OCI-LY1 (cell line): Measurements from ENCODE around the gene ANKRD33B.

Source experiments
- EZH2 ChIP-seq: fragments of 200-600 bp; sonication (generic), shearing (Covaris generic); IDR thresholded peaks from 2 replicates; pipeline ENCODE4 v1.8.0; 2017; ENCODE audit warnings: borderline replicate concordance, mixed run types, mild to moderate bottlenecking, antibody characterized with exemption, low read length, moderate library complexity, mixed read lengths
- TF ChIP-seq, protein P1 (sequence below): fragments of 200-600 bp; sonication (generic), shearing (Covaris generic); IDR thresholded peaks from 2 replicates; pipeline ENCODE4 v1.5.1; 2017; ENCODE audit warnings: mild to moderate bottlenecking, antibody characterized with exemption, low read length, moderate library complexity, mixed read lengths

DNA sequence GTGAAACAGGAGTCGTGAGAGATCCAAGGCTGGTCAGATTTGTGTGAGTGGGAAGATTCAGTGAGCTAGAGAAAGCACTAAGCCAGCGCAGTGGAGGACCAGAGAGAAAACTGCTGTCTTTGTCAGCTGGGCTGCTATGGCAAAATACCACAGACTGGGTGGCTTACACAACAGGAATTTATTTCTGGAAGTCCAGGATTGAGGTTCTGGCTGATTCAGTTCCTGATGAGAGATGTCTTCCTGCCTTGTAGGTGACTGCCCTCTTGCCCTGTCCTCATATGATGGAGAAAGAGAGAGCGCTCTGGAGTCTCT is 24.2 kb upstream of the ANKRD33B start:
- TF ChIP-seq, protein P1, sequence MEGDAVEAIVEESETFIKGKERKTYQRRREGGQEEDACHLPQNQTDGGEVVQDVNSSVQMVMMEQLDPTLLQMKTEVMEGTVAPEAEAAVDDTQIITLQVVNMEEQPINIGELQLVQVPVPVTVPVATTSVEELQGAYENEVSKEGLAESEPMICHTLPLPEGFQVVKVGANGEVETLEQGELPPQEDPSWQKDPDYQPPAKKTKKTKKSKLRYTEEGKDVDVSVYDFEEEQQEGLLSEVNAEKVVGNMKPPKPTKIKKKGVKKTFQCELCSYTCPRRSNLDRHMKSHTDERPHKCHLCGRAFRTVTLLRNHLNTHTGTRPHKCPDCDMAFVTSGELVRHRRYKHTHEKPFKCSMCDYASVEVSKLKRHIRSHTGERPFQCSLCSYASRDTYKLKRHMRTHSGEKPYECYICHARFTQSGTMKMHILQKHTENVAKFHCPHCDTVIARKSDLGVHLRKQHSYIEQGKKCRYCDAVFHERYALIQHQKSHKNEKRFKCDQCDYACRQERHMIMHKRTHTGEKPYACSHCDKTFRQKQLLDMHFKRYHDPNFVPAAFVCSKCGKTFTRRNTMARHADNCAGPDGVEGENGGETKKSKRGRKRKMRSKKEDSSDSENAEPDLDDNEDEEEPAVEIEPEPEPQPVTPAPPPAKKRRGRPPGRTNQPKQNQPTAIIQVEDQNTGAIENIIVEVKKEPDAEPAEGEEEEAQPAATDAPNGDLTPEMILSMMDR, result no peak
- no peak for TF ChIP-seq EZH2
